HCT116 (cell line): Measurements from ENCODE around the gene MOB3B. TPM values are rescaled to one million over a fixed set of nuclear protein-coding genes. Genes with fewer than 3 reads are reported as not detected.

ENCODE experiments used
- ATAC-seq: fragments of 200-7000 bp; cut with Tn5 transposase; 2 replicates; pipeline ENCODE4 v1.9.1; 2020; ENCODE audit warnings: mild to moderate bottlenecking, moderate library complexity
- BruUV-seq: library from RNA; stranded (reverse); fragments of 400-500 nt; replicated peaks from 2 replicates; lab custom pipeline; 2021; lab: Mats Ljungman, UMichigan
- CTCF ChIA-PET: fragments of 300-600 bp; sonication (Branson Sonifier 250); formaldehyde crosslinking; loops from one replicate; lab custom pipeline; 2021; ENCODE audit warnings: antibody characterized with exemption; lab: Charles Lee
- POLR2A ChIA-PET: fragments of 300-600, 350-600 bp; sonication (Branson Sonifier 250); formaldehyde crosslinking; loops from one replicate; lab custom pipeline; 2021; ENCODE audit warnings: antibody characterized with exemption; lab: Charles Lee
- RAD21 ChIA-PET, 2 experiments: fragments of 300-600 bp; sonication (Branson Sonifier 250); formaldehyde crosslinking; loops; one replicate each; lab custom pipeline; 2023; ENCODE audit warnings: low total read pairs in 2 of 2; ENCODE audit not compliant: uncharacterized antibody in 2 of 2, unreplicated experiment in 2 of 2, low non-redundant PET in 1 of 2; lab: Charles Lee
- DNase-seq: peaks from one replicate; pipeline ENCODE4 v3.0.0-alpha.2; 2010; ENCODE audit warnings: low read depth, low spot score
- H2AFZ ChIP-seq: fragments of 200-600 bp; shearing (Covaris generic), sonication (generic); 2 replicates; pipeline ENCODE4 v1.6.1; 2017; ENCODE audit warnings: low read depth, mixed run types, mixed read lengths, antibody characterized with exemption, low read length; ENCODE audit not compliant: poor library complexity, severe bottlenecking
- H3K27ac ChIP-seq: 2 replicates; pipeline ENCODE4 v1.5.1; 2012; ENCODE audit warnings: low read depth, low read length
- H3K27me3 ChIP-seq: fragments of 200-600 bp; sonication (generic); 2 replicates; pipeline ENCODE4 v1.6.1; 2016; ENCODE audit warnings: mixed run types, low read length, mixed read lengths; ENCODE audit not compliant: insufficient read depth
- H3K36me3 ChIP-seq, 2 experiments: fragments of 200-500 bp in 1 of 2; fragments of 200-600 bp in 1 of 2; sonication (Bioruptor generic) in 1 of 2; sonication (generic) in 1 of 2; 2 replicates each; pipeline versions ENCODE4 v1.5.1 to v1.6.1; 2014 to 2016; ENCODE audit warnings: low read length in 2 of 2, inconsistent platforms in 1 of 2, mixed read lengths in 1 of 2, mixed run types in 1 of 2; ENCODE audit not compliant: insufficient read depth in 2 of 2, control insufficient read depth in 1 of 2
- H3K4me1 ChIP-seq, 2 experiments: fragments of 200-600 bp in 1 of 2; sonication (generic) in 1 of 2; 2 replicates each; pipeline versions ENCODE4 v1.5.1 to v1.6.1; 2012 to 2017; ENCODE audit warnings: low read length in 2 of 2, inconsistent platforms in 1 of 2, mild to moderate bottlenecking in 1 of 2, mixed read lengths in 1 of 2, mixed run types in 1 of 2, moderate library complexity in 1 of 2; ENCODE audit not compliant: insufficient read depth in 2 of 2, control insufficient read depth in 1 of 2
- H3K4me2 ChIP-seq: fragments of 200-600 bp; sonication (generic); 2 replicates; pipeline ENCODE4 v1.6.1; 2017; ENCODE audit warnings: mixed run types, low read length, mixed read lengths
- H3K4me3 ChIP-seq, 2 experiments: fragments of 200-600 bp in 1 of 2; sonication (generic) in 1 of 2; replicated peaks in 1 of 2; 2 replicates each; pipeline ENCODE4 v1.5.1; 2011 to 2016; ENCODE audit warnings: low read length in 2 of 2, control low read depth in 1 of 2, low read depth in 1 of 2, mild to moderate bottlenecking in 1 of 2, mixed read lengths in 1 of 2, mixed run types in 1 of 2
- H3K79me2 ChIP-seq: fragments of 200-600 bp; sonication (generic); 2 replicates; pipeline ENCODE4 v1.6.1; 2017; ENCODE audit warnings: mild to moderate bottlenecking, mixed run types, low read length, moderate library complexity, mixed read lengths; ENCODE audit not compliant: insufficient read depth
- H3K9ac ChIP-seq: fragments of 200-600 bp; sonication (generic); 2 replicates; pipeline ENCODE4 v1.6.1; 2016; ENCODE audit warnings: low read length, mixed read lengths
- H3K9me2 ChIP-seq: fragments of 200-600 bp; sonication (generic), shearing (Covaris generic); 2 replicates; pipeline ENCODE4 v1.6.1; 2017; ENCODE audit warnings: mixed run types, mild to moderate bottlenecking, moderate library complexity; ENCODE audit not compliant: insufficient read depth
- H3K9me3 ChIP-seq, 2 experiments: fragments of 200-500 bp in 1 of 2; fragments of 200-600 bp in 1 of 2; sonication (Bioruptor generic) in 1 of 2; sonication (generic) in 1 of 2; 2 replicates each; pipeline ENCODE4 v1.6.1; 2014 to 2017; ENCODE audit warnings: low read length in 2 of 2, mixed read lengths in 2 of 2, inconsistent platforms in 1 of 2, low read depth in 1 of 2, mild to moderate bottlenecking in 1 of 2, mixed run types in 1 of 2, moderate library complexity in 1 of 2; ENCODE audit not compliant: control insufficient read depth in 1 of 2, insufficient read depth in 1 of 2
- H4K20me1 ChIP-seq: fragments of 200-600 bp; sonication (generic), shearing (Covaris generic); 2 replicates; pipeline ENCODE4 v1.6.1; 2017; ENCODE audit warnings: mixed run types, mild to moderate bottlenecking, moderate library complexity; ENCODE audit not compliant: insufficient read depth
- CTCF ChIP-seq, 3 experiments: fragments of 200-600 bp in 1 of 3; sonication (generic) in 1 of 3; IDR thresholded peaks in 2 of 3; conservative IDR thresholded peaks in 1 of 3; 2 replicates each; pipeline ENCODE4 v1.5.1; 2012 to 2017; ENCODE audit warnings: low read depth in 2 of 3, low read length in 2 of 3, antibody characterized with exemption in 1 of 3, borderline replicate concordance in 1 of 3, control low read depth in 1 of 3, mild to moderate bottlenecking in 1 of 3, mixed read lengths in 1 of 3, mixed run types in 1 of 3, moderate library complexity in 1 of 3; ENCODE audit not compliant: insufficient read depth in 1 of 3
- EGR1 ChIP-seq: IDR thresholded peaks from 2 replicates; pipeline ENCODE4 v1.6.1; 2012; ENCODE audit warnings: low read depth
- ELF1 ChIP-seq: IDR thresholded peaks from 2 replicates; pipeline ENCODE4 v1.6.1; 2012; ENCODE audit warnings: low read depth, borderline replicate concordance
- FOSL1 ChIP-seq: IDR thresholded peaks from 2 replicates; pipeline ENCODE4 v1.6.1; 2012; ENCODE audit warnings: low read depth
- JUND ChIP-seq: IDR thresholded peaks from 2 replicates; pipeline ENCODE4 v1.6.1; 2012
- POLR2AphosphoS5 ChIP-seq: IDR thresholded peaks from 2 replicates; pipeline ENCODE4 v1.6.1; 2011; ENCODE audit warnings: mild to moderate bottlenecking, low read depth, low read length, moderate library complexity
- RAD21 ChIP-seq: IDR thresholded peaks from 2 replicates; pipeline ENCODE4 v1.6.1; 2012; ENCODE audit warnings: low read depth, mild to moderate bottlenecking
- SIN3A ChIP-seq: IDR thresholded peaks from 2 replicates; pipeline ENCODE4 v1.6.1; 2012; ENCODE audit warnings: low read depth
- SRF ChIP-seq: IDR thresholded peaks from 2 replicates; pipeline ENCODE4 v1.6.1; 2012; ENCODE audit warnings: low read depth
- TCF7L2 ChIP-seq: IDR thresholded peaks from 2 replicates; pipeline ENCODE4 v1.7.0; 2011; ENCODE audit warnings: borderline replicate concordance, inconsistent platforms; ENCODE audit not compliant: insufficient read depth, insufficient read length; ENCODE audit errors: extremely low read depth
- ZFX ChIP-seq: fragments of 450-650 bp; IDR thresholded peaks from 2 replicates; pipeline ENCODE4 v1.6.1; 2017
- ZNF274 ChIP-seq: fragments of 200-500 bp; sonication (Bioruptor generic); IDR thresholded peaks from 2 replicates; pipeline ENCODE4 v1.6.1; 2014; ENCODE audit warnings: mild to moderate bottlenecking, low read depth, low read length, inconsistent platforms
- intact Hi-C: fragments of 100-400 bp; cut with micrococcal nuclease; formaldehyde crosslinking; loops from 2 replicates; pipeline ENCODE4 v1.10.0; 2022
- total RNA-seq: library from RNA; stranded (reverse); gene quantifications from one replicate; pipeline ENCODE4 v1.2.1, GENCODE V29; 2021; ENCODE audit not compliant: unreplicated experiment

The MOB3B gene
- total RNA-seq, 1 experiment from 2014 or later = 1.2 TPM

- Histone ChIP-seq H4K20me1 (no peaks in the 10 kb centered on the region), H3K79me2 (no peaks in the 10 kb centered on the region), H3K4me3 (no peak overlapping the region), H3K4me1 (no peaks in the 10 kb centered on the region), H3K9me2 (no peaks in the 10 kb centered on the region), H3K36me3 (no peaks in the 10 kb centered on the region), H3K9ac (no peak overlapping the region), H3K27ac (no peak overlapping the region), H3K27me3 (no peaks in the 10 kb centered on the region), H3K4me2 (no peak overlapping the region), H3K9me3 (no peaks in the 10 kb centered on the region), H2AFZ (no peak overlapping the region)
- ChIA-PET POLR2A (no interaction called here), RAD21 (no interaction called here), CTCF (no interaction called here)
- ATAC-seq (no peak), DNase-seq (no peak)
- intact Hi-C loops = no loop called here
- TF ChIP-seq CTCF (IDR thresholded peaks at IDR 0.05 in 2 of 3, conservative IDR thresholded peaks at IDR 0.05 in 1 of 3; ENCODE audit: borderline replicate concordance in 1 of 3, insufficient read depth in 1 of 3, low read depth in 2 of 3, low read length in 2 of 3) (no peak), POLR2AphosphoS5 (no peak), SRF (no peak), JUND (no peak), EGR1 (no peak), SIN3A (no peak), FOSL1 (no peak), ZFX (no peak), ELF1 (no peak), RAD21 (no peak), ZNF274 (no peak), TCF7L2 (no peak)
- BruUV-seq = no TSS peak
Observed at GRCh38 chr9:27362447-27363210, 167.0 kb downstream of the MOB3B start.
